ENCODE measurements around the gene BTBD8. TPM values are rescaled to one million over a fixed set of nuclear protein-coding genes. Genes with fewer than 3 reads are reported as not detected.

The BTBD8 gene
- total RNA-seq, 1 experiment from 2014 or later = 2.8 TPM

DNA sequence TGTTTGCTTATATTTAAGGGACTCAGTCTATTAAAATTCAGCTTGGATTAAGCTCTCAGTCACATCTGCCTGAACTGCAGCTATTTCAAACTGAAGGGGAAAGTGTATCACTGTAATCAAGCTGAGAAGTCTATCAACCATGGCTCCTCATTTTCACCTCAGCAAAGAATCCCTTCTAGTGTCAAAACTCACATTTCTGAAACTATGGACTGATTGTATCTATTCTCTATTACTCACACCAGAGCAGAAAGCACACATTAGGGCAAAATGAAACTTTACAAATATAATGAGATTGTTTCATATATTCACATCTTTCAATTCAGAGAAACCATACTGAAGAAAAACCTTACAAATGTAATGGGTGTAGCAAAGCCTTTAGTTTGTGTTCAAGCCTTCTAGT is 123.0 kb downstream of the BTBD8 start:
- H3K27ac ChIP-seq (ENCODE audit: low read depth, low read length) = no peak overlapping the region
- no peaks in the 10 kb centered on the region for H3K9me3 ChIP-seq (ENCODE audit: control insufficient read depth in 1 of 2, insufficient read depth in 1 of 2, low read depth in 1 of 2, low read length in 2 of 2)
- H3K4me2 ChIP-seq (ENCODE audit: low read length) = no peak overlapping the region
- no peaks in the 10 kb centered on the region for H3K27me3 ChIP-seq (ENCODE audit: insufficient read depth, low read length)
- no peaks in the 10 kb centered on the region for H3K79me2 ChIP-seq (ENCODE audit: insufficient read depth, low read length)
- H3K4me1 ChIP-seq (ENCODE audit: control insufficient read depth in 1 of 2, insufficient read depth in 2 of 2, low read length in 2 of 2) = no peaks in the 10 kb centered on the region
- no peaks in the 10 kb centered on the region for H4K20me1 ChIP-seq (ENCODE audit: insufficient read depth)
- no peak overlapping the region for H3K9ac ChIP-seq (ENCODE audit: low read length)
- ATAC-seq = no peak
- CTCF ChIA-PET = no interaction called here
- H2AFZ ChIP-seq (ENCODE audit: low read depth, low read length, poor library complexity, severe bottlenecking) = no peak overlapping the region
- H3K4me3 ChIP-seq (replicated peaks in 1 of 2; ENCODE audit: low read depth in 1 of 2, low read length in 2 of 2) = no peak overlapping the region
- BruUV-seq (replicated peaks) = no TSS peak
- no peak for DNase-seq (ENCODE audit: low read depth, low spot score)
- POLR2A ChIA-PET = no interaction called here
- RAD21 ChIA-PET (ENCODE audit: low non-redundant PET in 1 of 2, low total read pairs in 2 of 2, uncharacterized antibody in 2 of 2, unreplicated experiment in 2 of 2) = no interaction called here
- H3K36me3 ChIP-seq (ENCODE audit: control insufficient read depth in 1 of 2, insufficient read depth in 2 of 2, low read length in 2 of 2) = no peaks in the 10 kb centered on the region
- H3K9me2 ChIP-seq (ENCODE audit: insufficient read depth) = no peaks in the 10 kb centered on the region
- TF ChIP-seq, protein P1, sequence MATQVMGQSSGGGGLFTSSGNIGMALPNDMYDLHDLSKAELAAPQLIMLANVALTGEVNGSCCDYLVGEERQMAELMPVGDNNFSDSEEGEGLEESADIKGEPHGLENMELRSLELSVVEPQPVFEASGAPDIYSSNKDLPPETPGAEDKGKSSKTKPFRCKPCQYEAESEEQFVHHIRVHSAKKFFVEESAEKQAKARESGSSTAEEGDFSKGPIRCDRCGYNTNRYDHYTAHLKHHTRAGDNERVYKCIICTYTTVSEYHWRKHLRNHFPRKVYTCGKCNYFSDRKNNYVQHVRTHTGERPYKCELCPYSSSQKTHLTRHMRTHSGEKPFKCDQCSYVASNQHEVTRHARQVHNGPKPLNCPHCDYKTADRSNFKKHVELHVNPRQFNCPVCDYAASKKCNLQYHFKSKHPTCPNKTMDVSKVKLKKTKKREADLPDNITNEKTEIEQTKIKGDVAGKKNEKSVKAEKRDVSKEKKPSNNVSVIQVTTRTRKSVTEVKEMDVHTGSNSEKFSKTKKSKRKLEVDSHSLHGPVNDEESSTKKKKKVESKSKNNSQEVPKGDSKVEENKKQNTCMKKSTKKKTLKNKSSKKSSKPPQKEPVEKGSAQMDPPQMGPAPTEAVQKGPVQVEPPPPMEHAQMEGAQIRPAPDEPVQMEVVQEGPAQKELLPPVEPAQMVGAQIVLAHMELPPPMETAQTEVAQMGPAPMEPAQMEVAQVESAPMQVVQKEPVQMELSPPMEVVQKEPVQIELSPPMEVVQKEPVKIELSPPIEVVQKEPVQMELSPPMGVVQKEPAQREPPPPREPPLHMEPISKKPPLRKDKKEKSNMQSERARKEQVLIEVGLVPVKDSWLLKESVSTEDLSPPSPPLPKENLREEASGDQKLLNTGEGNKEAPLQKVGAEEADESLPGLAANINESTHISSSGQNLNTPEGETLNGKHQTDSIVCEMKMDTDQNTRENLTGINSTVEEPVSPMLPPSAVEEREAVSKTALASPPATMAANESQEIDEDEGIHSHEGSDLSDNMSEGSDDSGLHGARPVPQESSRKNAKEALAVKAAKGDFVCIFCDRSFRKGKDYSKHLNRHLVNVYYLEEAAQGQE (IDR thresholded peaks at IDR 0.05; ENCODE audit: low read depth) = no peak
- TF ChIP-seq, protein P2, sequence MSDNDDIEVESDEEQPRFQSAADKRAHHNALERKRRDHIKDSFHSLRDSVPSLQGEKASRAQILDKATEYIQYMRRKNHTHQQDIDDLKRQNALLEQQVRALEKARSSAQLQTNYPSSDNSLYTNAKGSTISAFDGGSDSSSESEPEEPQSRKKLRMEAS (IDR thresholded peaks at IDR 0.05) = no peak
- intact Hi-C loops (cut with micrococcal nuclease) = no loop called here

DNA sequence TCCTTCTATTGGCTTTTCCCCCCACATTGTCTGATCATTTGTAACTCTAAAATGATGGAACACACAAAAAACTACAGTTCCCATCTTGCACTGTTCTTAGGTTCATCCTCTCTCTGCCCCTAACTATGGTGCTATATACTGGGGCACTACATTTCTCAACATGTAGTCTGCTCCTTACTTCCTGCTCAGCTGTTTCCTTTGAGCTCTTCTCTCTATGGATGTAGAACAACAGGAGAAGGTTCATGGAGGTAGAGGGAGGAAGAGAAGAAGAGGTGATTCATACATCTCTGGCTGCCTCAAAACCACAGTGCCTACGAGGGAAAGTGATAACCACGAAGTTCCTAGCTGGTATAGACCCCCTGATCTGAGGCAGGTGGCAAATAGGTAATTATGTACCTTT is 130.6 kb downstream of the BTBD8 start:
- Histone ChIP-seq H3K79me2 (ENCODE audit: insufficient read depth, low read length) (no peaks in the 10 kb centered on the region), H3K9me2 (ENCODE audit: insufficient read depth) (no peaks in the 10 kb centered on the region), H3K9me3 (ENCODE audit: control insufficient read depth in 1 of 2, insufficient read depth in 1 of 2, low read depth in 1 of 2, low read length in 2 of 2) (no peaks in the 10 kb centered on the region), H3K4me3 (replicated peaks in 1 of 2; ENCODE audit: low read depth in 1 of 2, low read length in 2 of 2) (no peak overlapping the region), H4K20me1 (ENCODE audit: insufficient read depth) (no peaks in the 10 kb centered on the region), H3K4me1 (ENCODE audit: control insufficient read depth in 1 of 2, insufficient read depth in 2 of 2, low read length in 2 of 2) (no peaks in the 10 kb centered on the region), H3K27me3 (ENCODE audit: insufficient read depth, low read length) (no peaks in the 10 kb centered on the region), H3K27ac (ENCODE audit: low read depth, low read length) (no peak overlapping the region), H3K9ac (ENCODE audit: low read length) (no peak overlapping the region), H2AFZ (ENCODE audit: low read depth, low read length, poor library complexity, severe bottlenecking) (no peak overlapping the region), H3K4me2 (ENCODE audit: low read length) (no peak overlapping the region), H3K36me3 (ENCODE audit: control insufficient read depth in 1 of 2, insufficient read depth in 2 of 2, low read length in 2 of 2) (no peaks in the 10 kb centered on the region)
- ChIA-PET RAD21 (ENCODE audit: low non-redundant PET in 1 of 2, low total read pairs in 2 of 2, uncharacterized antibody in 2 of 2, unreplicated experiment in 2 of 2) (no interaction called here), CTCF (no interaction called here), POLR2A (no interaction called here)
- BruUV-seq (replicated peaks) = no TSS peak
- intact Hi-C loops (cut with micrococcal nuclease) = no loop called here
- DNase-seq (ENCODE audit: low read depth, low spot score) = no peak
- ATAC-seq = no peak
- TF ChIP-seq ZNF274 (IDR thresholded peaks at IDR 0.05; ENCODE audit: low read depth, low read length) (no peak), EGR1 (IDR thresholded peaks at IDR 0.05; ENCODE audit: low read depth) (no peak), POLR2AphosphoS5 (IDR thresholded peaks at IDR 0.05; ENCODE audit: low read depth, low read length) (no peak), ELF1 (IDR thresholded peaks at IDR 0.05; ENCODE audit: borderline replicate concordance, low read depth) (no peak), SIN3A (IDR thresholded peaks at IDR 0.05; ENCODE audit: low read depth) (no peak), POLR2A (IDR thresholded peaks at IDR 0.05; ENCODE audit: borderline replicate concordance, extremely low read depth, insufficient read depth, insufficient read length) (no peak), FOSL1 (IDR thresholded peaks at IDR 0.05; ENCODE audit: low read depth) (no peak), SRF (IDR thresholded peaks at IDR 0.05; ENCODE audit: low read depth) (no peak), CBX3 (IDR thresholded peaks at IDR 0.05; ENCODE audit: low read depth) (no peak)
- TF ChIP-seq, protein P3, sequence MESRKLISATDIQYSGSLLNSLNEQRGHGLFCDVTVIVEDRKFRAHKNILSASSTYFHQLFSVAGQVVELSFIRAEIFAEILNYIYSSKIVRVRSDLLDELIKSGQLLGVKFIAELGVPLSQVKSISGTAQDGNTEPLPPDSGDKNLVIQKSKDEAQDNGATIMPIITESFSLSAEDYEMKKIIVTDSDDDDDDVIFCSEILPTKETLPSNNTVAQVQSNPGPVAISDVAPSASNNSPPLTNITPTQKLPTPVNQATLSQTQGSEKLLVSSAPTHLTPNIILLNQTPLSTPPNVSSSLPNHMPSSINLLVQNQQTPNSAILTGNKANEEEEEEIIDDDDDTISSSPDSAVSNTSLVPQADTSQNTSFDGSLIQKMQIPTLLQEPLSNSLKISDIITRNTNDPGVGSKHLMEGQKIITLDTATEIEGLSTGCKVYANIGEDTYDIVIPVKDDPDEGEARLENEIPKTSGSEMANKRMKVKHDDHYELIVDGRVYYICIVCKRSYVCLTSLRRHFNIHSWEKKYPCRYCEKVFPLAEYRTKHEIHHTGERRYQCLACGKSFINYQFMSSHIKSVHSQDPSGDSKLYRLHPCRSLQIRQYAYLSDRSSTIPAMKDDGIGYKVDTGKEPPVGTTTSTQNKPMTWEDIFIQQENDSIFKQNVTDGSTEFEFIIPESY (IDR thresholded peaks at IDR 0.05; ENCODE audit: extremely low read depth, insufficient replicate concordance, low read length) = no peak
- TF ChIP-seq, protein P4, sequence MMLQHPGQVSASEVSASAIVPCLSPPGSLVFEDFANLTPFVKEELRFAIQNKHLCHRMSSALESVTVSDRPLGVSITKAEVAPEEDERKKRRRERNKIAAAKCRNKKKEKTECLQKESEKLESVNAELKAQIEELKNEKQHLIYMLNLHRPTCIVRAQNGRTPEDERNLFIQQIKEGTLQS (IDR thresholded peaks at IDR 0.05) = no peak

All from HCT116 (cell line).